Measurements from ENCODE around the gene TMEM129.

The TMEM129 gene

GRCh38 chr4:1676605-1677525 is 44.3 kb downstream of the TMEM129 start:
- Histone ChIP-seq H4K8ac (ENCODE audit: low read depth, low read length) (no peak overlapping the region), H3K4me1 (ENCODE audit: control insufficient read depth, low read depth, low read length) (no peaks in the 10 kb centered on the region), H3K4me2 (ENCODE audit: low read length) (no peak overlapping the region), H3K27ac (ENCODE audit: low read depth, low read length) (no peak overlapping the region), H2AK5ac (ENCODE audit: low read length) (no peak overlapping the region), H3K18ac (ENCODE audit: low read length) (no peak overlapping the region), H2BK15ac (replicated peaks; ENCODE audit: low read depth) (no peak overlapping the region), H3K4me3 (ENCODE audit: low read length) (no peak overlapping the region), H3K56ac (ENCODE audit: low read length) (no peak overlapping the region), H3K36me3 (ENCODE audit: control insufficient read depth, insufficient read depth, low read length) (no peaks in the 10 kb centered on the region), H3K79me2 (ENCODE audit: control insufficient read depth, insufficient read depth, low read length) (no peaks in the 10 kb centered on the region), H3K9ac (ENCODE audit: low read length) (no peak overlapping the region), H3K4ac (ENCODE audit: low read depth, low read length) (no peak overlapping the region), H3K23ac (ENCODE audit: low read length) (no peak overlapping the region), H2BK5ac (ENCODE audit: low read length) (no peak overlapping the region), H3K79me1 (ENCODE audit: low read length) (no peaks in the 10 kb centered on the region), H4K5ac (ENCODE audit: low read length) (no peak overlapping the region), H2BK120ac (ENCODE audit: low read depth, low read length) (no peak overlapping the region), H3K27me3 (ENCODE audit: insufficient read depth, low read length, poor library complexity) (no peaks in the 10 kb centered on the region)
- no CpG with 5 or more reads among the region's 25 CpGs for WGBS (ENCODE audit: extremely low coverage, insufficient coverage, low lambda C conversion rate)
- DNase-seq: no peak

- Histone ChIP-seq H4K5ac (ENCODE audit: low read length) (no peak overlapping the region), H3K27ac (ENCODE audit: low read depth, low read length) (no peak overlapping the region), H3K27me3 (ENCODE audit: insufficient read depth, low read length, poor library complexity) (no peaks in the 10 kb centered on the region), H3K4me3 (ENCODE audit: low read length) (no peak overlapping the region), H3K56ac (ENCODE audit: low read length) (no peak overlapping the region), H3K4me2 (ENCODE audit: low read length) (no peak overlapping the region), H2BK5ac (ENCODE audit: low read length) (no peak overlapping the region), H3K18ac (ENCODE audit: low read length) (no peak overlapping the region), H2AK5ac (ENCODE audit: low read length) (no peak overlapping the region), H2BK120ac (ENCODE audit: low read depth, low read length) (no peak overlapping the region), H3K9ac (ENCODE audit: low read length) (no peak overlapping the region), H3K23ac (ENCODE audit: low read length) (no peak overlapping the region), H3K4ac (ENCODE audit: low read depth, low read length) (no peak overlapping the region), H4K8ac (ENCODE audit: low read depth, low read length) (no peak overlapping the region), H2BK15ac (replicated peaks; ENCODE audit: low read depth) (no peak overlapping the region), H3K4me1 (ENCODE audit: control insufficient read depth, low read depth, low read length) (no peaks in the 10 kb centered on the region), H3K79me2 (ENCODE audit: control insufficient read depth, insufficient read depth, low read length) (no peaks in the 10 kb centered on the region), H3K79me1 (ENCODE audit: low read length) (no peaks in the 10 kb centered on the region), H3K36me3 (ENCODE audit: control insufficient read depth, insufficient read depth, low read length) (no peaks in the 10 kb centered on the region)
- WGBS (ENCODE audit: extremely low coverage, insufficient coverage, low lambda C conversion rate): no CpG with 5 or more reads among the region's 10 CpGs
- no peak for DNase-seq
These were observed 45.4 kb downstream of the TMEM129 start for GRCh38 chr4:1675802-1676137.

DNA sequence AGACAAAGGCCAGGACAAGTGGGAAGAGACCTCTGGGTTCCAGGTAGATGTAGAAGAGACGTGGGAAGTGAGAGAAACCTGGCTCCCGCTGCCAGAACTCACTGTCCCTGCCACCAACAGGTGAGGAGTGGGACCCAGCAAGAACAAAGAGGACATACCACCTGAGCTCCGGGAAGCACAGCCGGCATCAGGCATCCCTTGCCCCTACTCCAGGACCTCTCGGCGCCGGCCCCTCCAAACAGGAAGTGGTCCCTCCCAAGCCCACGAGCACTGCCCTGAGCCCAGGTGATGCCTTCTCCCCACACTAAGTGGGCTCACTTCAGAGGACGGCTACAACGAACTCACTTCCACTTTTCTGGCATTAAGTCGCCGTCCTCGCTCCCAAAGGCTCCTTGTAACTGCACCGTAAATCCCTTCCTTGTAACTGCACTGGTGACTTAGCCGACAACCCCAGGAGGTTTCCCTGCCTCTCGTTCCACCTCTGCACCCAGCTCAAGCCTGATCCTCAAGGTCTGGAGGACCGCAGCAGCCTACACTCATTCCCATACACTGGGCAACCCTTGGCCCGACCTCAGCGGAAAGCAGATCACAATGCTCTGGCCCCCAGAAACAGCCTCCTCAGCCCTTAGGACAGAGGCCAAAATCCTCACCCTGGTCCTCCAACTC is 45.9 kb downstream of the TMEM129 start:
- Histone ChIP-seq H3K27me3 (ENCODE audit: insufficient read depth, low read length, poor library complexity) (no peaks in the 10 kb centered on the region), H3K4me1 (ENCODE audit: control insufficient read depth, low read depth, low read length) (no peaks in the 10 kb centered on the region), H3K79me1 (ENCODE audit: low read length) (no peaks in the 10 kb centered on the region), H3K79me2 (ENCODE audit: control insufficient read depth, insufficient read depth, low read length) (no peaks in the 10 kb centered on the region), H4K8ac (ENCODE audit: low read depth, low read length) (no peak overlapping the region), H3K23ac (ENCODE audit: low read length) (no peak overlapping the region), H3K27ac (ENCODE audit: low read depth, low read length) (no peak overlapping the region), H4K5ac (ENCODE audit: low read length) (no peak overlapping the region), H3K56ac (ENCODE audit: low read length) (no peak overlapping the region), H2BK15ac (replicated peaks; ENCODE audit: low read depth) (no peak overlapping the region), H3K4me3 (ENCODE audit: low read length) (no peak overlapping the region), H3K4ac (ENCODE audit: low read depth, low read length) (no peak overlapping the region), H2BK120ac (ENCODE audit: low read depth, low read length) (no peak overlapping the region), H3K18ac (ENCODE audit: low read length) (no peak overlapping the region), H2BK5ac (ENCODE audit: low read length) (no peak overlapping the region), H2AK5ac (ENCODE audit: low read length) (no peak overlapping the region), H3K4me2 (ENCODE audit: low read length) (no peak overlapping the region), H3K9ac (ENCODE audit: low read length) (no peak overlapping the region), H3K36me3 (ENCODE audit: control insufficient read depth, insufficient read depth, low read length) (no peaks in the 10 kb centered on the region)
- WGBS (ENCODE audit: extremely low coverage, insufficient coverage, low lambda C conversion rate): no CpG with 5 or more reads among the region's 19 CpGs
- no peak for DNase-seq

- Histone ChIP-seq H4K8ac (ENCODE audit: low read depth, low read length) (no peak overlapping the region), H3K4ac (ENCODE audit: low read depth, low read length) (no peak overlapping the region), H4K5ac (ENCODE audit: low read length) (no peak overlapping the region), H3K23ac (ENCODE audit: low read length) (no peak overlapping the region), H3K56ac (ENCODE audit: low read length) (no peak overlapping the region), H2AK5ac (ENCODE audit: low read length) (no peak overlapping the region), H2BK15ac (replicated peaks; ENCODE audit: low read depth) (no peak overlapping the region), H3K9ac (ENCODE audit: low read length) (no peak overlapping the region), H3K27me3 (ENCODE audit: insufficient read depth, low read length, poor library complexity) (no peaks in the 10 kb centered on the region), H3K79me2 (ENCODE audit: control insufficient read depth, insufficient read depth, low read length) (no peaks in the 10 kb centered on the region), H3K79me1 (ENCODE audit: low read length) (no peaks in the 10 kb centered on the region), H2BK120ac (ENCODE audit: low read depth, low read length) (no peak overlapping the region), H3K4me2 (ENCODE audit: low read length) (no peak overlapping the region), H3K4me1 (ENCODE audit: control insufficient read depth, low read depth, low read length) (no peaks in the 10 kb centered on the region), H2BK5ac (ENCODE audit: low read length) (no peak overlapping the region), H3K18ac (ENCODE audit: low read length) (no peak overlapping the region), H3K4me3 (ENCODE audit: low read length) (no peak overlapping the region), H3K27ac (ENCODE audit: low read depth, low read length) (no peak overlapping the region), H3K36me3 (ENCODE audit: control insufficient read depth, insufficient read depth, low read length) (no peaks in the 10 kb centered on the region)
- DNase-seq: no peak
- no CpG with 5 or more reads among the region's 9 CpGs for WGBS (ENCODE audit: extremely low coverage, insufficient coverage, low lambda C conversion rate)
These were observed 46.4 kb downstream of the TMEM129 start for GRCh38 chr4:1674682-1675081.

- H4K8ac ChIP-seq (ENCODE audit: low read depth, low read length): no peak overlapping the region
- H3K4me1 ChIP-seq (ENCODE audit: control insufficient read depth, low read depth, low read length): no peaks in the 10 kb centered on the region
- no peaks in the 10 kb centered on the region for H3K36me3 ChIP-seq (ENCODE audit: control insufficient read depth, insufficient read depth, low read length)
- DNase-seq: no peak
- WGBS (ENCODE audit: extremely low coverage, insufficient coverage, low lambda C conversion rate): no CpG with 5 or more reads among the region's 20 CpGs
- H3K27me3 ChIP-seq (ENCODE audit: insufficient read depth, low read length, poor library complexity): no peaks in the 10 kb centered on the region
- H2BK120ac ChIP-seq (ENCODE audit: low read depth, low read length): no peak overlapping the region
- H2BK15ac ChIP-seq (replicated peaks; ENCODE audit: low read depth): no peak overlapping the region
- H3K79me1 ChIP-seq (ENCODE audit: low read length): no peaks in the 10 kb centered on the region
- H2BK5ac ChIP-seq (ENCODE audit: low read length): no peak overlapping the region
- no peak overlapping the region for H3K4me2 ChIP-seq (ENCODE audit: low read length)
- no peak overlapping the region for H3K56ac ChIP-seq (ENCODE audit: low read length)
- no peak overlapping the region for H3K18ac ChIP-seq (ENCODE audit: low read length)
- no peak overlapping the region for H3K27ac ChIP-seq (ENCODE audit: low read depth, low read length)
- H3K4me3 ChIP-seq (ENCODE audit: low read length): no peak overlapping the region
- H3K9ac ChIP-seq (ENCODE audit: low read length): no peak overlapping the region
- no peak overlapping the region for H3K23ac ChIP-seq (ENCODE audit: low read length)
- H3K79me2 ChIP-seq (ENCODE audit: control insufficient read depth, insufficient read depth, low read length): no peaks in the 10 kb centered on the region
- no peak overlapping the region for H3K4ac ChIP-seq (ENCODE audit: low read depth, low read length)
- H2AK5ac ChIP-seq (ENCODE audit: low read length): no peak overlapping the region
- H4K5ac ChIP-seq (ENCODE audit: low read length): no peak overlapping the region
These were observed 47.5 kb downstream of the TMEM129 start for GRCh38 chr4:1673671-1674070.

Measured in mesendoderm (in vitro differentiated cells).